HCEC 1CT (cell line): ENCODE data around the gene TMEM150A.
"Not testable (repeated sequence)": the region's sequence is repeated elsewhere in the genome, so short reads cannot be mapped to it uniquely, and the experiment has no call there.

Experiments used
- DNase-seq: peaks from one replicate; pipeline ENCODE4 v3.0.0-alpha.2; 2017

The TMEM150A gene

GRCh38 chr2:85593023-85593422 lies 9.5 kb downstream of the TMEM150A start:
- DNase-seq = no peak

GRCh38 chr2:85592299-85592698 lies 10.2 kb downstream of the TMEM150A start:
- not testable (repeated sequence) for DNase-seq

GRCh38 chr2:85591563-85591962 lies 10.9 kb downstream of the TMEM150A start:
- no peak for DNase-seq

- no peak for DNase-seq
These were observed 11.5 kb downstream of the TMEM150A start for GRCh38 chr2:85590950-85591349.

- DNase-seq = peak; percentile 74
These were observed 12.3 kb downstream of the TMEM150A start for GRCh38 chr2:85589982-85590791.

- DNase-seq = no peak
These were observed 13.3 kb downstream of the TMEM150A start for GRCh38 chr2:85589181-85589580.

- no peak for DNase-seq
These were observed 13.9 kb downstream of the TMEM150A start for GRCh38 chr2:85588645-85589044.

- no peak for DNase-seq
These were observed 14.3 kb downstream of the TMEM150A start for GRCh38 chr2:85588236-85588635.

- peak; percentile 45 for DNase-seq
These were observed 16.8 kb downstream of the TMEM150A start for GRCh38 chr2:85585781-85586105.

GRCh38 chr2:85584857-85585780 lies 17.4 kb downstream of the TMEM150A start:
- DNase-seq = peak; percentile 81

- DNase-seq = peak; percentile 11
These were observed 18.1 kb downstream of the TMEM150A start, which contains the start of gene VAMP5 for GRCh38 chr2:85584354-85584856. VAMP5 (plus strand) TSS chr2:85584431; CDS start chr2:85584491, 60 bp downstream.

- no peak for DNase-seq
These were observed 18.7 kb downstream of the TMEM150A start for GRCh38 chr2:85583667-85584353.

- DNase-seq = no peak
These were observed 20.0 kb downstream of the TMEM150A start for GRCh38 chr2:85582492-85582891.

GRCh38 chr2:85580206-85580605 lies 22.3 kb downstream of the TMEM150A start:
- DNase-seq = no peak

GRCh38 chr2:85579266-85579935 lies 23.1 kb downstream of the TMEM150A start:
- DNase-seq = no peak

GRCh38 chr2:85578243-85579180 lies 24.0 kb downstream of the TMEM150A start:
- no peak for DNase-seq

GRCh38 chr2:85577386-85578242 lies 24.9 kb downstream of the TMEM150A start, which contains the start of gene VAMP8:
VAMP8 (plus strand) TSS chr2:85577586; CDS start chr2:85577647, 61 bp downstream.
- DNase-seq = no peak

GRCh38 chr2:85577063-85577385 lies 25.5 kb downstream of the TMEM150A start:
- no peak for DNase-seq

- DNase-seq = no peak
These were observed 26.8 kb downstream of the TMEM150A start for GRCh38 chr2:85575739-85576138.

GRCh38 chr2:85566265-85566664 lies 36.2 kb downstream of the TMEM150A start:
- DNase-seq = no peak
